GM19043 (cell line): ENCODE results near the gene ITGA1.
"Not testable (repeated sequence)": the region's sequence is repeated elsewhere in the genome, so short reads cannot be mapped to it uniquely, and the experiment has no call there.

Source experiments
- ATAC-seq: cut with Tn5 transposase; IDR thresholded peaks from one replicate; pipeline ENCODE4 v1.9.1; 2021; ENCODE audit warnings: low read depth; ENCODE audit not compliant: unreplicated experiment

ITGA1 gene

GRCh38 chr5:52824827-52825226 lies 37.1 kb downstream of the ITGA1 start:
- ATAC-seq, result no peak

DNA sequence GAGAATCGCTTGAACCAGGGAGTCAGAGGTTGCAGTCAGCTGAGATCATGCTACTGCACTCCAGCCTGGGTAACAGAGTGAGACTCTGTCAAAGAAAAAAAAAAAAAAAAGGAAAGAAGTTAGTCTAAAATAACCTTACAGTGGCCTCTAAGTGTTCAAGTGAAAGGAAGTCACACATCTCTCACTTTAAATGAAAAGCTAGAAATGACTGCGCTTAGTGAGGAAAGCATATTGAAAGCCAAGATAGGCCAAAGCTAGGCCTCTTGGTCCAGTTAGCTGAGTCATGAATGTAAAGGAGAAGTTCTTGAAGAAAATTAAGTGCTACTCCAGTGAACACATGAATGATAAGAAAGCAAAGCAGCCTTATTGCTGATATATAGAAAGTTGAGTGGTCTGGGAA lies 38.1 kb downstream of the ITGA1 start:
- peak; percentile 95 for ATAC-seq

DNA sequence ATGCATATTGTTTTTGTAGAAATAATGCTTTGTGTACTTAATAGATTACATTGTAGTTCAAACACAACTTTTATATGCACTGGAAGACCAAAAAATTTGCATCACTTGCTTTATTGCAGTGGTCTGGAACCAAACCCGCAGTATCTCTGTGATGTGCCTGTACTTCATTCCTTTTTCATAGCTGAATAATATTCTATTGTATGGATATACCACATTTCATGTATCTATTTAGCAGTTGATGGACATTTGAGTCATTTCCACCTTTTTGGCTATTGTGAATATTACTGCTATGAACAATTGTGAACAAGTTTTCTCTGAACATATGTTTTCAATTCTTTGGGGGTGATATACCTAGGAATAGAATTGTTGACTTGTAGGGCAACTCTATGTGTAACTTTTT lies 40.1 kb downstream of the ITGA1 start:
- no peak for ATAC-seq

GRCh38 chr5:52829664-52830063 lies 41.9 kb downstream of the ITGA1 start:
- no peak for ATAC-seq

DNA sequence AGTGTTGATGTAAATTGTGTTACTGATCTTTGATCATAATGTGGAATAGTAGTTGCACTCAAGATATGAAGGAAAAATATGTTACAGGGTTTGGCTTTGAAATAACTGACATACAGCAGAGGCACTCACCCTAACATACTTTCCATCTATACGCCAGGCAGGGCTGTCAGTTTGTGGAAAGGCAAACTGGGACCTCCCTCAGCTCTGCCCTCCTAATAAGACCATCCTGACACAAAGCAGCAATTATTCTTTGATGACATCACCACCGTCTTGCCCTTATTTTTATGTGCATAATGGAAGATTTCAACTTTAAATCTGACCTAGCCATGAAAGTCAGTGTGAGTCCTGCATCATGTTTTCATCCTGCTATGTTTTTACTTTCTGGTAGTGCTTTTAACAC lies 42.9 kb downstream of the ITGA1 start:
- ATAC-seq, result no peak

GRCh38 chr5:52831786-52832511 lies 44.2 kb downstream of the ITGA1 start:
- ATAC-seq, result no peak

- no peak for ATAC-seq
Observed at GRCh38 chr5:52834320-52834719, 46.6 kb downstream of the ITGA1 start.

GRCh38 chr5:52837068-52837467 lies 49.4 kb downstream of the ITGA1 start:
- no peak for ATAC-seq

- no peak for ATAC-seq
Observed at GRCh38 chr5:52837591-52838001, 49.9 kb downstream of the ITGA1 start.

DNA sequence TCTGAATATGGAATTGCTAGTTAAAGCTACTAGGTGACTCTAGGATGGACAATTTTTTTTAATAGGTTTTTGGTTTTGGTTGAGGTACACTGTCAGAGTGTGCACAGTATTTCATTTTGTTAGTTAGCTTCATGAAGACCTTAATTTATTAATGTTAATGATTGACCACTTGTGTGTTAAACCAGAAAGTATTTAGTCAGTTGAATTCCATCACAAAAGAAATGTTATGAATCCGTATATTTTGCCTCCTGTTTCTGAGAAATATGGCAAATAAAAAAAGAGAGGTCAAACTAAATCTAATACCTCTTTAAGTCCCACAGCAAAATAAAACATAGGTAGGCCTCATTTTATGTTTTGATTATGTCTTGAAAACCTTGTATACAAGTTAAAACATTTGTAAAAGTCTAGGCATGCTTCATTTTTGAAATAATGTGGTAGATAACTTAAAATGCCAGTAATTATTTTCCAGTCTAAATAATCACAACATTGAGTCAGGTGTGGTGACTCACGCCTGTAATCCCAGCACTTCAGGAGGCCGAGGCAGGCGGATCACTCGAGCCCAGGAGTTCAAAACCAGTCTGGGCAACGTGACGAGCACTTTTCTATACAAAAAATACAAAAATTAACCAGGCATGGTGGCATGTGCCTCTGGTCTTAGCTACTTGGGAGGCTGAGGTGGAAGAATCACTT lies 50.8 kb downstream of the ITGA1 start:
- no peak for ATAC-seq

DNA sequence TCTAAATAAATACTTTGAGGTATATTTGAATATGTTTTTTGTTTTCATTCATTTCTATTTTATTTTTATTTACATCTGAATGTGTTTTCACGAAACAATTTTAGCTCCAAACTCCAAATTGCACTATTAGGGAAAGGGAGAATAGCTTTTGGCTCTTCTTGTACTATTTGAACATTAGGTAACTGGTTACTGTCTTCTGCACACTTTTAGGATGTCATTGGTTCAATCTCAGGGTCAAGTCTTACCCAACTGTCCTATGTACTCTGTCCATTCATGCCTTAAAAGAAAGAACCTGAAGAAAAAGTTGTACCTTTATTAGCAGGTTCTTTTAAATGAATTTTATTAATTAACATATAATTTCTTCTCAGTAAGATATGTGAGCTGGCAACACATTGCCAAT lies 51.6 kb downstream of the ITGA1 start:
- ATAC-seq, result no peak

DNA sequence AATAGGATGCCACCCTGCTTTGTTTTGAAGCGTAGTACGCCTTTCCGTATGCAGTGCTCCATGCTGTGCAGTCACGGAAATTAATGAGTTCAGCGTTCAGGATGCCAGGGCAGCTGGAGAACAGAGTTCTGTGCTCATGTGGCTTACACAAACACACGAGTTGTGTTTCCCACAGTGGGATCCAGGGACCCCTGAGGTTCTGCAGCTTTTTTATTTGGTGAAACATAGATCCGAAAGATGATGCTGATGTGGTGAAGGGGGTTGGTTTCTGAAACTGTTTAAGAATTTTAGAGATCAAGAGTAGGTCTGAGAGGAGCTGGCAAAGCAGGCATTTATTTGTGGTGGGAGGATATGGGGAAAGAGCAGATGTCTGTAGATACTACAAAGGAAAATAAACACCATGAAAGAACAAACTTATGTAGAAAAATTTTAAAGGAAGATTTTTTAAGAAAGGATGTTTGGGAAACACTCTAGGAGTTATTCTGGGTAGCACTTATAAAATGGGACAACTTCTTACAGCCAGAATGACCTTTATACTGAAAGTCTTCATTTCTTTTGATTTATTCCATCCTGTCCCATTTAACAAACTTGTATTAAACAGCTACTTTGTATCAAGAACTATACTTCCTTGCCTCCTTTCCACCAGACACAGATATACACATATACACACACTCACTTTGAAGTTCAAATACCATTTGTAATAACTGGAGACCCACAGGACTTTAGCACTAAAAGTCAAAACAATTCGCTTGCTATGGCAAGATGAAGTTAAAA lies 52.7 kb downstream of the ITGA1 start:
- no peak for ATAC-seq

DNA sequence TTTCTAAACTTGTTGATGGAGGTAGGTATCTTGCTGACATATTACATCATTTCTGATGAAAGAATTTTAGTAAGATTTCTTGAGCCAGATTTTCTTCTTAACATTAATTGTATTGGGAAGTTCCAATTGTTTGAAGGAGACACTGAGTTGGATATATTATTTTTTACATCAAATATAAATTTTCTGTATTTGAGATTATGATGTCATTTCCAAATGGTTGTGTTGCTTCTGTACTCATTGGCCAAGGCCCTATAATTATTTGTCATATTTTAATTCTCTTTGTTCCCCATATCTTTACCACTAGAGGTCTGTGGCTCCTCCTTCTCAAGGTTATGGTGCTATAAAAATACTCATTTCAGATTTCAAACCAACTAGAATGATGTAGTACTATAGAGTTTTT lies 53.4 kb downstream of the ITGA1 start:
- no peak for ATAC-seq

- no peak for ATAC-seq
Observed at GRCh38 chr5:52842111-52842510, 54.4 kb downstream of the ITGA1 start.

DNA sequence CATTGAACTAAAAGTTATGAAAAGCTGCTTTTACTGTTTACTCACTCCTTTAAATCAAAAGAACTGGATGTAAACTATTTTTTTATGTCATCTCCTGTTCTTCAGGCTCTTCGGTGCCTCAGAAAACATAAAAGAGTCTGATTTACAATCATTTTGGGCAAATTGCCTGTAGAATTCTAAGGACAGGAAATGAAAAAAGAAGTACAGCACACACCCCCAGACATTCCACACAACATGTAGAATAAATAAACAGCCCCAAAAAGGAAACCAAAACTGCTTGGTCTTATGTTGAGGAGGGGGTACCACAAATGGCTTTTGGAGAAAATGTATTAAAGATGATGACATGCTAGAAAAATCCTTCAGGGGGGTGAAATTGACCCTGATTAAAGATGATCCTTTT lies 57.2 kb downstream of the ITGA1 start:
- no peak for ATAC-seq

GRCh38 chr5:52846182-52846842 lies 58.6 kb downstream of the ITGA1 start:
- ATAC-seq, result no peak

- ATAC-seq, result not testable (repeated sequence)
Observed at GRCh38 chr5:52848688-52849087, 61.0 kb downstream of the ITGA1 start.

DNA sequence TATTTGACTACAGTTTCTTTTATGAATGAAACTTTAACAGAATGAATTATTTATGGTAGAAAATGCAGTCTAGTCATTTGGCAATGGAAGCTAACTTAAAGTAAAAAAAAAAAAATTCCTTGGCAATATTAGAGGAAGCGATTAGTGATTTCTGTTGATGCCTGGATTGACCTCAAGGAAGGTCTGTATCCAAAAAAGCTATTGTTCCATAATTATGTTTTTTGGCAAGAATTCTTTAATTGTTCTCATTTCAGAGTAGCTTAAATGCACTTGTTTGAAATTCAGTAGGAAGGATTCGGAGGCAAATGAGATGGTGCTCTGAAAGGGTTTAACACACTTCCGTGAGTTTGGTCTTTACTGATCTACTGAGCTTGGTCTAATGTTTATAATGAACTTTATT lies 61.8 kb downstream of the ITGA1 start:
- ATAC-seq, result no peak

DNA sequence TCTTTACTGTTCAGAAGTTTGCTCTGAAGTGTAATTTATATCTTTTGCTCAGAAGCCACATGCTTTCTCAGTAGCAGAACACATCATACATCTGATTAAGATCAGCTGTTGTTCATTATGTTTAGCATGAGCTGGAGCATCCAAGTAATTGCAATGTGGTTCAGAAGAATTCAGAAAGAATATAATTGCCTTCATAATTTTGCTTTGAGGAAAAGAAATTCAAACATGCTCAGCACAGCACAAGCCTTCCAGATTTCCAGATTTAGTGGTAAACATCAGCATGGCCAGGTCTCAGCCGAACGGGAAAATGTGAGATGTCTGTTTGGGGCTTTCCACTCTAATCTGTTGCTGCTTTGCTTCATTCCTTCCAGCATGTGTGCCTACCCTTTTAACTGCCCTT lies 65.9 kb downstream of the ITGA1 start:
- ATAC-seq, result no peak

- ATAC-seq, result no peak
Observed at GRCh38 chr5:52854301-52854700, 66.6 kb downstream of the ITGA1 start.

GRCh38 chr5:52854949-52855348 lies 67.2 kb downstream of the ITGA1 start:
- ATAC-seq, result no peak
